HG03108 (cell line): ENCODE results near the gene METTL24.
"Not testable (repeated sequence)": the region's sequence is repeated elsewhere in the genome, so short reads cannot be mapped to it uniquely, and the experiment has no call there.

ENCODE experiments used
- ATAC-seq: cut with Tn5 transposase; IDR thresholded peaks from one replicate; pipeline ENCODE4 v1.9.1; 2021; ENCODE audit warnings: moderate library complexity; ENCODE audit not compliant: unreplicated experiment

METTL24 gene

DNA sequence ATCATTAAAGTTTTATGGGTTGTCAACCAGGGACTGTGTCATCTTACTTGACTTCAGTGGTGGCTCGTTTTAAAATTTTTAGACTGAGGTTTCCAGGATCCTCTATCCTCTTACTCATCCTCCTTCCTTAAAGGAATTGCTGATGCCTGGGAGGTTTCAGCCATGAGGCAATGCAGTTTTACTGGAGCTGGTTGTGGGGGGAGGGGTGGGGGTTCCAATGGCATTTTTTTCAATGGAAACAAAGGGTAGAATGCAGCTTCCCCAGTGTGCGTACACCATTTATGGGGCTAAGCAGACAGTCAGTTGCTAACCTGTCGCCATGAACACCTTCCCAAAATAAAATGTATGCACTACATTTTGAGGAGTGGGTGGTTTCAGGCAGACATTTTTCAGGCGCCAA lies 88.0 kb downstream of the METTL24 start:
- ATAC-seq = no peak

DNA sequence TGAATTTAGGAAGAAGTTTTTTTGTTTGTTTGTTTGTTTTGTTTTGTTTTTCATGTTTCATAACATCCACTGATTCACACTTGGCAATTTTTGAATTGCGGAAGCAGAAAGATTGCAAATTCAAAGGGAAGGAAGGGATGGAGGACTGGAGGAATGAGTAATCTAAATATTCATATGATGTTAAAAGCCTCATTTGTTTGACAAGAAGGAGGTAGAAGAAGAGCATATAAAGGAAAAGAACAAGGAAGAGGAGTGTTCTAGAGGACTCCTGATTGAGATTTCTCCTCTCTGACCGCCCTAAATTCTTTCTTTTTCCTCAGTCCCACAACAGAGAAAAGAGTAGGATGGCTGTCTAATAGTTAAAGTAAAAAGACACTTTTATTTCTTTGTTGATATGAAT lies 88.5 kb downstream of the METTL24 start:
- ATAC-seq = no peak

DNA sequence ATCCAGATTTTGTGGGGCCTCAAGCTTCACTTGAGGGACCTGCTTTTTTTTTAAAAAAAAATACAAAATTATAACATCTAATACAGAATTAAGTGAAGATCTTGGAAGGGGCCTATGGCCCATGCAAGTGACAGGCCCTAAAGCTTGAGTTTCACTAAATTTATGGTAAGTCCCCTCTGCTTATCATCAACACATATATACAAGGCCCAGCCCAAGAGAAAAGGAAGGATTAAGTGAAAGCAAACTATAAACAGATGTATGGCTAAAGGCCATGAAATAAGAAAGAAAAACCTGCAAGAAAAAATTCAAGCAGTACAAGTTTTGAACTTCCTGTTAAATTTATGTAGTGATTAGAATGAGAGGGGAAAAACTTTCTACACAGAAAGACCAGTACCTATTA lies 91.2 kb downstream of the METTL24 start:
- ATAC-seq = no peak

DNA sequence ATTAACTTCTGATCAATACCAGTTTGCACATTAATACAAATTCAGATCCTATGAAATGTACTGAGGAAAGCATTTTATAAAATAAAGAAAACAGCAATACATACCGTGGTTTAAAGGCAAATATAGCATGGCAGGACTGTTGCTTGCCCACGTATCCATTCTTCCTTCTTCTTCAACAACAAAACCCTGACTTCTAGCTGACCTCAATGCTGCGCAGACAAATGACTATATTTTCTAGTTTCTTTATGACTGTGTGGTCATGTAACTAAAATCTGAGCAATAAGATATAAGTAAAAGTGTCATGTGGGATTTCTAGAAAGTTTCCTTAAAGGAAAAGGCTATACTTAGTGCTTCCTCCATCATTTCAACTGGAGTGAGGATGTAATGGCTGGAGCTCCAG lies 92.9 kb downstream of the METTL24 start:
- no peak for ATAC-seq

DNA sequence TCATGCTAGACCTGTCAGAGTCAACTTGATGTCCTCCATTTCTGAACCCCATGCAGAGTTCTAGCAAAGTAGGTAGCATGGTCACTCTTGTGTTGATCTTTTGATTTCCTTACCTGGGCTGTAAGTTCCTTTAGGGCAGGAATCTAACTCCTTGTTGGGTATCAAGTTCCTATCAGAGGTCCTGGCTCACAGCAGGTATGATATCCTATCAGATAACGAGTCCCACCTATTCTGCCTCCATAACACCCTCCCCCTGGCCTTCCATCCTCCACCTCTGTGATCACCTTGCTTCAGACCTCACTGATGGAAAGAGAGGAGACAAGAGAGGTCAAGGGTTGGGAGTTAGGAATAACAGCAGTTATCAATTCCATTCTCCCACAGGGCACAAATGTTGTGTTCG lies 101.8 kb downstream of the METTL24 start:
- no peak for ATAC-seq

DNA sequence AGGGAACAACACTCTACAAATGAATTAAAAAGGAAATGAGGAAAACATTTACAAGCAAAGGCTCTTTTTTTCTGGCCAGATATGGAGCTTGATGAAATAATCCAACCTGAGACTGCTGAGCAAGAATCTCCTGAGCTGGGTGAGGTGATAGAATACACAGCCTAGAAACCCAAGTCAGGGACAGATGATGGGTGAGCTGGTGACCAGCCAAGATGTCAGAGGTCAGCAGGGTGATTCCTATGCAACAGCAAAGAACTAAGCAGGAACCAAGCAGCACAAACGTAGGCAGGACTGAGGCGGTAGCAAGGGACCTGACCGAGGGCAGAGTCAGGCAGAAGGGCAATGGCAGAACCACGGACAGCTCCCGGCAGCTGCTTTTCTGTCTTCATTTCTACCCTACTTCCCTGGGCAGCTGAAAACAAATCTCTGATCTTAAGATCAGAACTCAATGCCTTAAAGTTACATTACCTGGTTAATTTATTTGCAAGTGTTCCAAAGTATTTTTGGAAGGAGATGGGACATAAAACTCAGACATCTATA lies 102.9 kb downstream of the METTL24 start:
- ATAC-seq = no peak

DNA sequence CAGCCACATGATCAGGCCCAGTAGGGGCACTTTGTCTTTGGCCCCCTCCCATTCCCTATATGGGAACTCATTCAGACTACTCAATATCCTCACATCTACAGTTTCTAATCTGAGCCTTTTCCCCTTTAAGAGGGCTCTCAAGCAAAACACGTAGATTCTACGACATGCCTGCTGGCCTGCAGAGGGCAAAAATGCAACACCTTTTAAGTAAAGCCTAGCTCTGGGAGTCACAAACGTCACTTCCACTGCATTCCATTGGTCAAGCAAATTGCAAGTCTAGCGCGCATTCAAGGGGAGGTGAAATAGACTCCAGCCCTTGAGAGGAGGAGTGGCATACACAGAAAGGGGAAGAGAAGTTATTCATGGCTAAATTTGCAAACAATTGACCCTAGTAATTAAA lies 107.3 kb downstream of the METTL24 start:
- no peak for ATAC-seq

DNA sequence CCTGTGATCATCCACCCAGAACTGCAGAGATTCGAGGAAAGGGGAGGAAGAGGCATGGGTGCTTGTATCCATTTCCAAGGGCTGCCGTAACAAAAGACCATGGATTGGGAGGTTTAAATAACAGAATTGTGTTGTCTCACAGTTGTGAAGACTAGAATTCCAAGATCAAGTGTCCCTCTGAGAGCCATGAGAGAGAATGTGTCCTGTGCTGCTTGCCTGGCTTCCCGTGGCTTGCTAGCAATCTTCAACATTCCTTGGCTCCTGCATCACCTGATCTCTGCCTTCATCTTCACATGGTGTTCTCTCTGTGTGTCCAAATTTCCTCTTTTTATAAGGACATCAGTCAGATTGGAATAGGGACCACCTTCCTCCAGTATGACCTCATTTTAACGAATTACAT lies 108.1 kb downstream of the METTL24 start:
- no peak for ATAC-seq

DNA sequence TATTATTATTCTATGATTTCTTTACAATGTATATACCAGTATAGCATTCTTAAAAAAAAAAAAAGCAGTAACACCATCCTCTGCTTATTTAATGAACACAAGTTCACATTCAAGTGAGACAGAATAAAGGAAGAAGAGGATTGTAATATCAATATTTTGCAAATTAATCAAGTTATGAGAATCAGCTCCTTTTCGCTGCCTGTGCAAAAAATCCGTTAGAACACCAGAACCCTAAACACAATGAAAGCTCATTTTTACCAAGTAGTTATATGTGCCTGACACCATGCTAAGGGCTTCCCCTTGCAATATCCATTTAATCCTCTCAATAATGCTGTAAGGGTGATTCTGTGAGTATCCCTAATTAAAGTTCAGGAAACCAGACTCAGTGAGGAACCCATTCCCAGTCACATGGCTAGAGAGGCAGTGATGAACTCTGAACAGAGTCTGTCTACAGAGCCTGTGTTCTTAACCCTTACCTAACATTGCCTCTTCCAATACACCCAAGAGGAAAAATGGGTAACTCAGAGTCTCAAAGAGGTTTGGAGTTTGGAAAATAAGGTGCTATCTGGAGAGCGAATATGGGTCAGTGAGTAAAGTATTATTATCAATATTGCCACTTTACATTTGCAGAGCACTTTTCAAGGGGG lies 111.1 kb downstream of the METTL24 start:
- no peak for ATAC-seq

DNA sequence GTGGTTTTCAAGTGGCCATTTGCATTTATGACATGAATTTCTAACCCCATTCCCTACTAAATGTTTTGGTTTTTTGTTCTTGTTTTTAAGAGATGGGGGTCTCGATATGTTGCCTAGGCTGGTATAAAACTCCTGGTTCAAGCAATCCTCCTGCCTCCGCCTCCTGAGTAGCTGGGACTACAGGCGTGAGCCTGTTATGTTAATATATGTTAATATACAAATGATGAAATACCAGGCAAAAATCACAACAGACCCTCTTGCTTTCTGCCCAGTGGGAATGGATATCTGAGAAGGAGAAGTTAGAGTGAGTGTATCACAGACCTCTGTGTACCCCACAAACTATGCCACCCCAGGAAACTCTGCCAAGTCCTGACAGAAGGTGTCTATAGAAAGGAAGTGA lies 111.8 kb downstream of the METTL24 start:
- ATAC-seq = no peak

DNA sequence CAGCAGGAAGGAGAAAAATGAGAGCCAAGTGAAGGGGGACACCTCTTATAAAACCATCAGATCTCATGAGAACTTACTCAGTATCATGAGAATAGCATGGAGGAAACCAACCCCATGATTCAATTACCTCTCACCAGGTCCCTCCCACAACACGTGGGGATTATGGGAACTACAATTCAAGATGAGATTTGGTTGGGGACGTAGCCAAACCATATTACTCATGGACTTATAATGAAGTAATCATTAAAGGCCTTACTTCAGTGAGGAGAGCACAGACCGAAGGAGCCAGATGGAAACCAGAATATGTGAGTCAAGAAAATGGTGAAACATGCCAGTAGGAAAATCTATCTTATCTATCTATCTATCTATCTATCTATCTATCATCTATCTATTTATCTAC lies 113.5 kb downstream of the METTL24 start:
- not testable (repeated sequence) for ATAC-seq

DNA sequence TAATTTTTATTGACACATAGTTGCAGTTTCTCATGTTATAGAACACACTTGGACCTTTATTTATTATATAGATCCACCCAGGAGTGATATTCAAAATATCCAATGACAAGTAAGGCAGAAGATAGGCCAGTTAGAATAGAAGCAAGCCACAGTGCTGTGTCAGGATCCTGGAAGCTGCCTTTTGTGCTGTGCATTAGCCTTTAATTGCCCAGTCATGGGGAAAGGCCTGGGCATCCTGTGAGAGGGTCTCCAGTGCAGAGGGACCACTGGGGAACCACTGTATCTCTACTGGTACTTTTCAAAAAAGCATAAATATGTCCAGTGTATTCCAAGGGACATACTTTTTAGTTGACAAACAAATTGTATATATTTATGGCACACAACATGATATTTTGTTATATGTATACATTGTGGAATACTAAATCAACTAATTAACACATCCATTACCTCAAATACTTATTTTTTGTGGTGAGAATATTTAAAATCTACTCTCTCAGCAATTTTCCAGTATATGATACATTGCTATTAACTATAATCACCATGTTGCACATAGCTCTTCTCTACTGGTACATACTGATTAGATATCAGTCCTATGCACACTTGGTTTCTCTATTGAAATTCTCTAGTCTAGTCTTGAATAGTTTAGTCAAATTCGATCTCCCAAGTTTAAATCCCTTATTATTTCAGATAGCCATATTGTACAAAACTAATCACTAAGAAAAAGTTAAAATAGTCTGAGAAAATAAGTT lies 118.4 kb downstream of the METTL24 start:
- ATAC-seq = no peak

DNA sequence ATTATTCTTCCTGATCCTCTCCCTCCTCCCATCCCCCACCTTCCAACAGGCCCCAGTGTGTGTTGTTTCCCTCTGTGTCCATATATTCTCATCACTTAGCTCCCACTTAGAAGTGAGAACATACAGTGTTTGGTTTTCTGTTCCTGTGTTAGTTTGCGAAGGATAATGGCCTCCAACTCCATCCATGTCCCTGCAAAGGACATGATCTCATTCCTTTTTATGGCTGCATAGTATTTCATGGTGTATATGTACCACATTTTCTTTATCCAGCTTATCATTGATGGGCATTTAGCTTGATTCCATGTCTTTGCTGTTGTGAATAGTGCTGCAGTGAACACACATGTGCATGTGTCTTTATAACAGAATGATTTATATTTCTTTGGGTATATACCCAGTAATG lies 122.1 kb downstream of the METTL24 start:
- not testable (repeated sequence) for ATAC-seq

DNA sequence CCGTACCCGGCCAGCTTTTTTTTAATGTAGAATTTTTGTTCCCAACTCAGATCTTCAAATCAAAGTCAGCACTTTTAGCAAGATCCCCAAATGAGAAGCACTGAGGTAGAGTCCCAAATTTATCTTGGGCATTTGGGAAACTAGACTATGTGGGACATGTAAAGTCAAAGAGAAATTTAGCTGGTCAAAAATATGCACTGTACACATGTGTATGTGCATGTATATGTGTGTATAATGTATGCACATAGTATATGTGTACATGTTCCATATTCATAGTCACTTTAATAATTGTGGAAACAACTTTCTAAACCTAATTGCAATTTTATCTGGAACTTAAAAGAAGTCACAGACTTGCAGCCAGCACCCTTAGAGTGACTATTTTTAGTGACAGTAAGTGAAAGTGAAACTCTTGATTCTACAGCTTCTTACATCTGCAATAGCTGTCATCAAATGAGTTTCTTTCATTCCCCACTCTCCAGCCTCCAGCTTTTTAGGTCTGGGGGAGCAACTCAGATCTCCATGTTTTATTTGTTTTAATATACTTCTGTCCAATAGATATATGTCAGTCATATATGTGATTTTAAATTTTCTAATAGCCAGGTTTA lies 124.3 kb downstream of the METTL24 start:
- ATAC-seq = peak; percentile 95

DNA sequence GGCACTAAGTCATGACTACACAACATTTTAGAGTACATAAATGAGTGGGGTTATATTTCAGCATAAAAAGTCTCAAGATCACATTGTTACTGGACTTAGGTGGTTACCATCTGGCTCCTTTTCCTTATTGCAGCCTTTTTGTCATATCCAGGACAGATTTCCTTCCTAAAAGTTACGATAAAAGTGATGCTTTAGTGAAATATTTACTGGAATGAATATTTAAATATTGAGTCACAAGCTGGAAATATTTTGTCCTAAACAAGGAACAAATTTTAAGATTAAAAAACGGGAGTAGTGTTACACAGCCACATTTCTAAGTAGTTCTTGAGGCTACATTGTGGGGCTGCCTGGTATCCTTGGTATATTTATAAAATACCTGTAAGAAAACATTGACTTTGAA lies 125.7 kb downstream of the METTL24 start:
- ATAC-seq = no peak

DNA sequence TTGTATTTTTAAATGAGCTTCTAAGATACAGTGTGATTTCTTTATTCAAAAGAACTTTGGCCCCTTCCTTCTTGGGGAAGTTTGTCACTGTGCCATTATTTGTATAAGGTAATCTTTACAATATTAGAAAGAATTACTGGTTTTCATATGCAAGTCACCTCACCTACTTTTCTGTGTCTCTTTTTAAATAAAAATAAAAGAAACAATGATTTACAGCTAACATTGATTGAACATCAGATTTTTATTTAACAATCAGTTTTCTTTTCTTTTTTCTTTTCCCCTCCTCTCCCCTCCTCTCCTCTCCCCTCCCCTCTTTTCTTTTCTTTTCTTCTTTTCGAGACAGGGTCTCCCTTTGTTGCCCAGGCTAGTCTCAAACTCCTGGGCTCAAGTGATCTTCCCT lies 131.9 kb downstream of the METTL24 start:
- no peak for ATAC-seq

DNA sequence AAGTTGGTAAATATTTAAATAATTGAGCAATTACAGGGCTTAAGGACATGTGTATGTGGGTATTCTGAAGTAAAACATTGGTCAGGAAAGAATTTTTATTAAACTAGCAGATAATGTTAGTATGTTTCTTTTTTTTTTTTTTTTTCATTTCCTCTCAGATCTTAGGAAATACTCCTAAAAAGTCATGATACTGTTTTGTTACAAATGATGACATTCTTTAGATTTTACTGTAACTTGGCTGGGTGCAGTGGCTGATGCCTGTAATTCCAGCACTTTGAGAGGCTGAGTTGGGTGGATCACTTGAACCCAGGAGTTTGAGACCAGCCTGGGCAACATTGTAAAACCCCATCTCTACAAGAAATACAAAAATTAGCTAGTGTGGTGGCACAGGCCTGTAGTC lies 136.4 kb downstream of the METTL24 start:
- ATAC-seq = no peak

DNA sequence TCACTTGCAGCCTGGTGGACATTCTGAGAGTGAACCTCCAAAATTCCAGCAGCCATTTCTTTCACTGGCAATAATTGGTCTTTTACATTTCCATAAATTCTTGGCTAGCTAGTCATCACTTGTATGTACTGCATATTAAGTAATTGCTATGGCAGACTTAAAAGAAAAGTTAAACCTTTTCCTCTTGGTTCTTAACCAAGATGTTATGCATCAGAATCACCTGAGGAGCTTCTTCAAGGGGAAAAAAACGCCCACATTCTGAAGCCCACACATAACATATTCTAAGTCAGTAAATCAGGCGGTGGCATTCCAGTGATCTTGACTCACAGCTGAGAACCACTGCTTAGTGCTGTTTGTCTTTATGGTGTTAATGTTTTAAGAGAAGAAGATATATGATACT lies 140.9 kb downstream of the METTL24 start:
- no peak for ATAC-seq

DNA sequence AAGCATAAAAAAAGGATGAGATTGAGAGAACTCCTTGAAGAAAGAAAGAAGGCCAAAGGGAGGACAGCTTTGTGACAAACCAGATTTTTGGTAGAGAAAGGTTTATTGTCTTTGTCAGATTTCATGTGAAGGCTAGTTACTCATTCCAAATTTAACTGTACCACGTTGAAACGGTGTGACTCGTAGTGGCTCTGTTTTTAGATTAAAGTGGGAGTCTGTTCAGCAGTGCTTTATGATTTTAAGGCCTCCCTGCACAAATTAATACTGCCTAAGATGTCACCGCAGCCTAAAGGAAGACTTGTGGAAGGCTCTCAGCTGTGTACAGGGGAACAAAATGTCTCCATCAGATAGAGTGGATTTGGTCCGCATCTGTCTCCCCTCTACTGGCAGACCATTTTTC lies 142.0 kb downstream of the METTL24 start:
- no peak for ATAC-seq

DNA sequence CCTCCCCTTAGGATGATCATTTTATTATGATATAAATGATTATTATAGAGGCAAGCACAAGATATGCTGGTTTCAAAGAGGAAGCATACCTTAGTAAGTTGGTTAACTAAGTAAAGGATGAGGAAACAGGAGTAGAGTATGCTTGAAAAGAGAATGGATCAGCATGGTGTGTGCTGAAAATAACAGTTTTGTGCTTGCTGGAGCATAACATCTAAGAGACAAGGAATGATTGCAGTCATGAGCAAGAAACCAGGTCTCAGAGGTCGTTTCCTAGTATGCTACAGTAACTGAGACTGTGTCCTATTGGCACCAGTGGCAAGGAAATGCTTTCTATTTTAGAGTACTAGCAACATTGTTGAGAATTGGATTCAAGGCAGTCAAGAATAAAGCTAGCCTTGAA lies 143.8 kb downstream of the METTL24 start:
- no peak for ATAC-seq

DNA sequence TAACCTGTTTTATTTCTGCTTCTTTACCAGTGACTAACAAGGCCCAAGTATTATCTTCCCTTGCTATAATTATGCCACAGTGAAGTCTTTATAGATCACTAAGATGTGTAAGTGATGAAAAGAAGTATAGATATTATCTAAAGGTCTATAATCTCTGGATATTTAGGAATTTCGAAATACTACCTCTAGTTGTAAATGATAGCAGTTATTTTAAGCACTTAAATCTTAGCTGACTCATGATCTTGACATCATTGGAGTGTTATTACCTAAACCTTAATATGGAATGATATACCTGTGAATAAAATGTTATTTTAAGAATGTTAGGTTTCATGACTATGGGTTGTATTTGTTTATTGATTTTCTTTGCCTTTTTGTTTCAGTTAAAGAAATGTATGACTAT lies 146.4 kb downstream of the METTL24 start:
- no peak for ATAC-seq

DNA sequence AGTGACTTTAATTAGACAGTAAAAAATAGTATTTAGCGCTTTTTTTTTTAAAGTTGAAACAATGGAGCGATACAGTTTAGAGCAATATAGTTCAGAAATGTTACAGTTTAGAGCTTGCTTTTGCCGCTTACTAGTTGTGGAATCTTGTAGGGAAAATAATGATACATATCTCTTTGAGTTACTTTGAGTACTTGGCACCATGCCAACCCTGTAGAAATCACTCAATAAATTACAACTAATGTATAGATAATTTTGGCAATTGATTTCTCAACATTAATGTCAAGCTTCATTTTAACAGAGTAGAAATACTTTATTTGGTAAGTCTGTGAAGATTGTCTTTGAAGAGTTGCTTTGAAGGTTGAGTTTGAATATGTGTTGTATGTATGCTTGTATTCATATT lies 150.5 kb downstream of the METTL24 start:
- ATAC-seq = no peak
